Lower leg skin (tissue), 3 donors: ENCODE data around the gene SETD1A.

Experiments used
- CTCF ChIP-seq, 3 donors: fragments of 450-650 bp; IDR thresholded peaks; one replicate each; pipeline ENCODE4 v1.5.1; 2016; ENCODE audit warnings: antibody characterized with exemption in 3 of 3, mild to moderate bottlenecking in 3 of 3, moderate library complexity in 2 of 3
- POLR2A ChIP-seq, 2 donors: fragments of 450-650 bp; IDR thresholded peaks; one replicate each; pipeline ENCODE4 v1.6.1; 2016 to 2017; ENCODE audit warnings: antibody characterized with exemption in 2 of 2, mild to moderate bottlenecking in 1 of 2, moderate library complexity in 1 of 2

- TF ChIP-seq POLR2A (IDR thresholded peaks at IDR 0.05) (no peak), CTCF (IDR thresholded peaks at IDR 0.05) (no peak)
These were observed 65.7 kb downstream of the SETD1A start for GRCh38 chr16:31023252-31023602.
